NCI-H2107 treated with DMSO at 0.1 percent for 48 hours (cell line): ENCODE measurements around the gene KRTAP8-1.

Experiments
- DNase-seq: peaks from one replicate; lab custom pipeline; 2025; ENCODE audit not compliant: unreplicated experiment; lab: John Stamatoyannopoulos, UW

The KRTAP8-1 gene, protein sequence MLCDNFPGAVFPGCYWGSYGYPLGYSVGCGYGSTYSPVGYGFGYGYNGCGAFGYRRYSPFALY

GRCh38 chr21:30813174-30813573 lies at the start of gene KRTAP8-1:
Gene KRTAP8-1 (minus strand): TSS chr21:30813274. CDS start chr21:30813220, 54 bp downstream.
- no peak for DNase-seq

DNA sequence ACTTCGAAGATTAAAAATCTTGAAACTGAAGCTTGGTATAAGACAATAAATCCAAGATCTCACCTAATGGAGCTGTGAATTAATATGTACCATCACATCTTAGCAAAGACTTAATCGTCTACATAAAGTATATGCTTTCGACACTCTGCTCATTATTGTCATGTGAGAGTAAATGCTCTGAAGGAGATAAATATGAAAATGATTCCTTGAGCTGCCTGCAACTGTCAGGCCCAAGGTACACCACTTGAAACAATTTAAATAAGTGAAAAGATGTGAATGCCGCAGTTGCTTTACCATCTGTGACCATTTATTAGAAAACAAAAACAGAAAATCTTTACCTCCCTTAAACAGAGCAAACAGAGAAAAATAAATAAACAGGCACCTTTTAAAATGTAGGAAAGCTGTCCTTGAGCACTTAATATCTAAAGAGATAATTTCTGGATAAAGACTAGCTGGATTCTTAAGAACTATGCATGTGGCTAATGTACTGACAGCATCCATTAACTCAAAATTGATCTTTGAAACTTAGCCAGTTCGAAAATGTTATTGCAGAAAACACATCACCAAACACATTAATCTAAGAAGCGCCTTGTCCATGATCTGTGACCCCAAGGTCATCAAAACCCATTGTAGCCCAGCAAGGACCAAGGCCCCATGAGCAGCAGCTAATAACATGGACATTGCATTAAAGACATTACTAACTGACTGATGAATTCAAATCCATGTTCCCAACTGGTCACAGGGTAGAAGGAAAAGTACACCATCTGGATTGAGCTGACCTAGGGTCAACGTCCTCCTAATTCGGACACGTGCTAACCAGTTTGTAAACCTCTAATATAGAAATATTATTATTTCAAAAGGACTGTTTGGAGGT lies 34.8 kb upstream of the KRTAP8-1 start:
- DNase-seq: no peak

DNA sequence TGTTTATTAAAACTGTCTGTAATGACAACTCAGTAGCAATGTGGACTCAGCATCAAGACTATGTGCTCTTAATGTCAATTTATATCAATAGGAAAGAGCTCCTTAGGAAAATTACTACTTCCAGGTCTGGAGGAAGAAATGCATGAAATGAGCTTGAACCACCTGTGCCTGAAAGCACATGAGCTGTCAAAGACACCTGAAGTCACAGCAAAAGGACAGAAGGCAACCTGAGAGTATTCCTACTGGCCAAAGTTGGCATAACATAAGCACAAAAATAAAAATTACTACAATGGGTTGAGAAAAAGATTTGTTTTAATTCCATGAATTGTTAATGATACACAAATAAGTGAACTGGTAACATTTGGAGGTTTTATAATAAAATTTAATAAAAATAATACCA lies 29.9 kb upstream of the KRTAP8-1 start:
- no peak for DNase-seq

DNA sequence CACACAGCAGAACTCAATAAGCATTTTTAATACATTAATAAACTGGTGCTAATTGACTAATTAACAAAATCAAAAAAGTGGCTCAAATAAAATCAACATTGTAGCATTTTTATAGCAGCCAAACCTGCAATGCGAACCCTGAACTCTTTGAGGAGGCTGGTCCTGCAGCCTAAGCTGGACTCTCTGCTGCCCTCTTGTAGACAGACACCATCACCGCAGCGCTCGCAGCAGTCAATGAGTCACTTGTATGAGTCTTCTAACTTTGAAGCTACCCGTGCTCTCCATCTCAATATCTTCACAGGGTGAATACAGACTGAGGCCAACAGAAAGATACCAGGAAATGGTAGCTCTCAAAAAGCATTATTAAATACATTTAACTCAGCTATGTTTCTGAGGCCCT lies 26.2 kb upstream of the KRTAP8-1 start:
- no peak for DNase-seq

DNA sequence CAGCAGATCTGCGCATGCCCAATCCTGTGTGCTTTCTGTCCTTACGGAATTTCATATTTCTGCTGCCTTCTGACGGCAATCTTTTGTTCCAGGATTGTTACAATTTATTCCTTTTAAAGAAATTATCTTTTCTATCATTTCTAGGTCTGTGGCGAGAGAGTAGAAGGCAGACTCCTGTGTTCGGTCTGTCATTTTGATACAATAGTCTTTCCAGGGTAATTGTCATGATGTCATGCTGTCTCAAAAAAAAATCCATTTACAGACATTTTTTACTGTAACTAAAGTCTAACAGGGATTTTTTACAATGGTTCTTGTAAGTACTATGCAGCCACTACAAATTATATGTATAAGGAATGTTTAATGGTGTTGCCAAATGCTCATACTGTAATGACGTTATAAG lies 25.5 kb upstream of the KRTAP8-1 start:
- no peak for DNase-seq

DNA sequence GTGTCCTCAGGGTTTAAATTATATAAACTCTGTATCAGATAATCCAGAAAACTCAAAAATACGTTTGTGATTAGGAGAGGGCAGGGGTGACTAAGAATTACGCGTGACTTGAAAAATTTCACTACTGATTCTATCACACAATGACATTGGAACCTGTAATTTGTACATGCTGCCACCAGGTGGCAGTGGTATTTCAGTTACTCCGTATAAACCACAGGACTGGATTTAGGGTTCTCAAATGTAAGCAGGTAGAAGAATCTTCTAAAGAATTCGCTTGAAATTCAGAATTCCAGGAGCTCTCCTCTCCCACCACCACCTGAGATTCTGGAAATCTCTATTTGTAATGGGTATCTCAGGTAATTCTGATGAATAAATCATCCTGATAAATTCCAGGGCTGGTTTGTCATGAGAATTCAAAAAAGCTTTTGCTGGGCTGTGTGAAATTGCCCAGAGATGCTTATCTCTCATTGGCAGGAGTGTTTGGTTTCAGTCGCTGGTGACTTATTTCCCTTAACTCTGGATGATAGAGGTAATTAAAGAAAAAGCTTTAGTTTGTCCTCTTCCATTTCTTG lies 18.2 kb upstream of the KRTAP8-1 start:
- DNase-seq: no peak

- DNase-seq: no peak
These were observed 16.6 kb upstream of the KRTAP8-1 start, which contains the start of gene KRTAP7-1 for GRCh38 chr21:30829659-30830058. Gene KRTAP7-1 (minus strand): TSS chr21:30829759. CDS start chr21:30829698, 61 bp downstream.

DNA sequence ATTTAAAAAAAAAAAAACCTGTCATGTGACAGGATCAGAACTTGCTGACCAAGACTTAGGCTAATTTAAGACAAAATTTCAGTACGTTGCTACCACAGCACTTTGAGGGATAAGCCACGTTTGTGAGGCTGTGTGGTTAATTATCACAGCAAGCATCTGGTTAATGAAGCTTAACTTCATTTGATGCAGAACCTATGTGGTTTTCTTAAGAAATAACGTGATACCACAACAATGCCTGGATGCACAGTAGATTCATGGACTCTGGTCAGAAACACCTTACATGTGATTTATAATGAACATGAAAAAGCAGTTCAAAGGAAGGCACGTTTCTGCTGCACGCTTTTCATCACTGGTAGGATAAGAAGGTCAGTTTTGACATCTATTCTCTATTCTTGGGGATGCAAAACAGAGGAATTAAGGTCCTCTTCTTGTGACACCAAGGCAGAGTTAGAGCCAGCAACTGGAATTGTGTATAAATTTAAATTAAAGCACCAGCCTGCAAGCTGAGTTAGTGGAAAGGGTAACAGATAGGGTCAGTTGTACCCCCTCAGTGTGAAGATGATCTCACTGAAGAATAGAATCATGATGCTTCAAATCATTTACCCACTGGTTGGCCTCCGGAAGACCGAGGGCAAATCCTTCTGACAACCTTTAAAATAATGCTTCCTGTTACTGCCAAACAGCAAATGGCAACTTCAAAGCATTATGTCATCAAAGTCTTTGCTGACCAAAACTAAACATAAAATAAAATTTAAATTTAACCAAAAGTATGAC lies 6.0 kb upstream of the KRTAP8-1 start:
- DNase-seq: no peak

- no peak for DNase-seq
These were observed 12.5 kb downstream of the KRTAP8-1 start for GRCh38 chr21:30800605-30801004.

DNA sequence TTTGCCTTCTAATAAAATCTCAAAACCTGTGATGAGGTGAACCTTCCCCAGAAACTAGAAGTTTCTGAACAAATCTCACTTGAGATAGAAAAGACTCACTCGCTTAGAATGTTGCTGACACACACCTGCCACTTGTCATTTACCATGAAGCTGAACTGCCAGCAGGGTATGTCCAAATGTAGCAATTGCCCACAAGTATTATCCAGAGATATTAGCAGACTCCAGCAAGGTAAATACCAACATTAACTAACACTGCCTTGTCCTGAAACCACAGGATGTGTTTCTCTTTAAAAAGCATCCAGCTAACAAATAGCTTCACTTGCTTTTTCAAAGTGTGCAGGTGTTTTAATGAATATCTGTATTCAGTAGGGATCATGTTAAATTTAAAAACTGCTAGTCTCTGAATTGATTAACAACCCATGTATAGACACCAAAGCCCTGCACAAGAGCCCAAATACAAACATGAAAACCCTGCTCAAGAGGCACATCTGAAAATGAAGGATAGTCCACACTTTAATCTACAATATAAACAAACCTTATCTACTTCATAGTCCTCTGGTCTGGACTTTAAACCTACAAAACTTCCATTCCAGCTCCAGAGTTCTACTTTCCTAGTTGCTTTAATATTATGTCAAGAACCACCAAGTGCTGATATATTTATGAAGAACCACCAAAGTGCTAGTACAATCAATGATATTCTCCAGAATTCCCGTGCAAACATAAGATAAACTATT lies 19.3 kb downstream of the KRTAP8-1 start:
- DNase-seq: no peak

DNA sequence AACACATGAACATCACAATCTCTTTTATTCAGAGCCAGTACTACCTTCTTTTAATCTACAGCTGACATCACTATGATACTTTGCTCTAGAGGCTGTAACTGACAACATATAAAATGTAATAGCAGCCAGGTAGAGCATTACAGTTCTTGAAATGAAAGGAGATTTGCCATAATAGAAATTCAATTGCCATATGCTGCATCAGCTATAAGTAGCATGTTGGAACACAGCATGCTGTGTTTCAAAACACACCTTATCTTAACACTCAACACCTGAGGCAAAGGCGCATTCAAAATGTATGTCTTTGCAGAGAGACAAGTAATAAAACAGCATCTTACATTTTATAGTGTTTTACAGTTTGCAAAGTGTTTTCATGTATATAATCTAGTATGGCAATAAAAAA lies 33.8 kb downstream of the KRTAP8-1 start:
- no peak for DNase-seq

- DNase-seq: no peak
These were observed 43.2 kb downstream of the KRTAP8-1 start for GRCh38 chr21:30769724-30770431.
